GM13976 (cell line): ENCODE results near the gene ECSIT.

Experiments used
- DNase-seq: peaks from one replicate; pipeline ENCODE4 v3.0.0; 2012; ENCODE audit warnings: low spot score
- CTCF ChIP-seq: IDR thresholded peaks from 2 replicates; pipeline ENCODE4 v1.5.1; 2012; ENCODE audit warnings: borderline replicate concordance, mild to moderate bottlenecking; ENCODE audit not compliant: insufficient read depth; ENCODE audit errors: extremely low read depth, missing control alignments, control extremely low read depth
- in situ Hi-C: fragments of 300-500 bp; cut with MboI; formaldehyde crosslinking; loops from one replicate; pipeline ENCODE4 v1.12.0; 2022; ENCODE audit warnings: low sequenced_read_pairs, mixed read lengths, inconsistent platforms; ENCODE audit not compliant: unreplicated experiment

Gene ECSIT

GRCh38 chr19:11555246-11555645 is 26.3 kb upstream of the ECSIT start:
- TF ChIP-seq CTCF: no peak
- no peak for DNase-seq
- in situ Hi-C loops: no loop called here

- in situ Hi-C loops: no loop called here
- peak; percentile 71 for DNase-seq
- TF ChIP-seq CTCF: no peak
These were observed 25.2 kb upstream of the ECSIT start for GRCh38 chr19:11554160-11554559.

GRCh38 chr19:11552666-11553372 is 23.9 kb upstream of the ECSIT start:
- no peak for DNase-seq
- in situ Hi-C loops: no loop called here
- TF ChIP-seq CTCF: no peak

GRCh38 chr19:11551603-11552235 is 22.8 kb upstream of the ECSIT start:
- DNase-seq: peak; percentile 57
- in situ Hi-C loops: no loop called here
- TF ChIP-seq CTCF: no peak

- DNase-seq: no peak
- in situ Hi-C loops: no loop called here
- TF ChIP-seq CTCF: no peak
These were observed 21.3 kb upstream of the ECSIT start for GRCh38 chr19:11550265-11550664.

- TF ChIP-seq CTCF: no peak
- in situ Hi-C loops: no loop called here
- DNase-seq: no peak
These were observed 20.5 kb upstream of the ECSIT start for GRCh38 chr19:11549386-11549953.
